A549 (cell line): Measurements from ENCODE around the gene IRAG1.

Source experiments
- BHLHE40 ChIP-seq: IDR thresholded peaks from 2 replicates; pipeline ENCODE4 v1.6.1; 2012; ENCODE audit warnings: low read depth, low read length, inconsistent platforms
- CTCF ChIP-seq: fragments of >200 bp; sonication (Bioruptor Twin); formaldehyde crosslinking; IDR thresholded peaks from 3 replicates; pipeline ENCODE4 v1.5.1; 2016
- ESRRA ChIP-seq: fragments of 150-350 bp; IDR thresholded peaks from 2 replicates; pipeline ENCODE4 v1.6.1; 2014; ENCODE audit warnings: mild to moderate bottlenecking, low read length, borderline replicate concordance
- FOSB ChIP-seq: fragments of 250-450 bp; sonication (Bioruptor Pico); IDR thresholded peaks from 2 replicates; pipeline ENCODE4 v1.5.0; 2020; ENCODE audit warnings: mild to moderate bottlenecking, moderate library complexity
- HEYL ChIP-seq: fragments of 250-450 bp; sonication (Bioruptor Pico); IDR thresholded peaks from 2 replicates; pipeline ENCODE4 v1.8.0; 2021; ENCODE audit warnings: mild to moderate bottlenecking, moderate library complexity
- JUNB ChIP-seq: fragments of >200 bp; sonication (Bioruptor Twin); formaldehyde crosslinking; IDR thresholded peaks from 2 replicates; pipeline ENCODE4 v1.6.1; 2016
- POLR2A ChIP-seq: IDR thresholded peaks from 2 replicates; pipeline ENCODE4 v1.6.1; 2012; ENCODE audit warnings: mild to moderate bottlenecking, low read length
- RAD21 ChIP-seq, 2 experiments: fragments of >200 bp in 1 of 2; sonication (Bioruptor Twin) in 1 of 2; formaldehyde crosslinking in 1 of 2; IDR thresholded peaks in 1 of 2; conservative IDR thresholded peaks in 1 of 2; 2 replicates in 1 of 2; 3 replicates in 1 of 2; pipeline ENCODE4 v1.6.1; 2012 to 2018; ENCODE audit warnings: inconsistent platforms in 1 of 2
- RNF2 ChIP-seq: fragments of 200-600 bp; sonication (generic); IDR thresholded peaks from 2 replicates; pipeline ENCODE4 v1.6.1; 2016; ENCODE audit warnings: low read depth, mild to moderate bottlenecking, antibody characterized with exemption, moderate library complexity, borderline replicate concordance
- TF ChIP-seq, protein P1 (sequence below): IDR thresholded peaks from 2 replicates; pipeline ENCODE4 v1.6.1; 2012; ENCODE audit warnings: low read depth, borderline replicate concordance

DNA sequence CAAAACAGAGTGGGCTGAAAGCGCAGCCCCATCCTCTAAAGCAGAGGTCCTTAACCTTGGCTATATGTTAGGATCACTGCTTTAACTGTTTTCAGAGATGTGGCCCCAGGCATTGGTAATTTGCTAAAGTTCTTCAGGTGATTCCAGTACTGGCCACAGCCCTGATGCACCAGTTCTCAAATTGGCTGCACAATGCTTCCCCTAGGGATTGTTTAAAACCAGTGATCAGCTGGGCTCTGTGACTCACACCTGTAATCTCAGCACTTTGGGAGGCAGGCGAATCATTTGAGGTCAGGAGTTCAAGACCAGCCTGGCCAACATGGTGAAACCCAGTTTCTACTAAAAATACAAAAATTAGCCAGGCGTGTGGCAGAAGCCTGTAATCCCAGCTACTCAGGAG, 8.4 kb upstream of the IRAG1 start:
- no peak for TF ChIP-seq CTCF
- no peak for TF ChIP-seq JUNB
- no peak for TF ChIP-seq BHLHE40
- no peak for TF ChIP-seq ESRRA
- TF ChIP-seq, protein P1, sequence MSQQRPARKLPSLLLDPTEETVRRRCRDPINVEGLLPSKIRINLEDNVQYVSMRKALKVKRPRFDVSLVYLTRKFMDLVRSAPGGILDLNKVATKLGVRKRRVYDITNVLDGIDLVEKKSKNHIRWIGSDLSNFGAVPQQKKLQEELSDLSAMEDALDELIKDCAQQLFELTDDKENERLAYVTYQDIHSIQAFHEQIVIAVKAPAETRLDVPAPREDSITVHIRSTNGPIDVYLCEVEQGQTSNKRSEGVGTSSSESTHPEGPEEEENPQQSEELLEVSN: no peak
- TF ChIP-seq RAD21 (conservative IDR thresholded peaks at IDR 0.05 in 1 of 2, IDR thresholded peaks at IDR 0.05 in 1 of 2): no peak
- TF ChIP-seq HEYL (CRISPR knock-in tag): no peak
- no peak for TF ChIP-seq RNF2
- no peak for TF ChIP-seq FOSB (CRISPR knock-in tag)
- TF ChIP-seq POLR2A: no peak
